HepG2 (cell line): ENCODE data around the gene ADCYAP1R1. TPM values are rescaled to one million over a fixed set of nuclear protein-coding genes. Genes with fewer than 3 reads are reported as not detected.

Experiments used
- ELF3 ChIP-seq: IDR thresholded peaks from 2 replicates; pipeline ENCODE4 v1.6.1; 2016; ENCODE audit warnings: missing genetic modification reagents, missing compliant biosample characterization
- FLYWCH1 ChIP-seq: sonication (generic); formaldehyde crosslinking; IDR thresholded peaks from 2 replicates; pipeline ENCODE4 v1.8.1; 2023; ENCODE audit warnings: mild to moderate bottlenecking, missing genetic modification reagents
- JUNB ChIP-seq: sonication (generic); formaldehyde crosslinking; IDR thresholded peaks from 2 replicates; pipeline ENCODE4 v1.8.0; 2022; ENCODE audit warnings: missing genetic modification reagents, mild to moderate bottlenecking, borderline replicate concordance
- MBNL3 ChIP-seq: fragments of 250-450 bp; sonication (Bioruptor Pico); conservative IDR thresholded peaks from 2 replicates; pipeline ENCODE4 v1.8.0; 2022; ENCODE audit warnings: mild to moderate bottlenecking, inconsistent platforms
- MTF1 ChIP-seq: sonication (generic); formaldehyde crosslinking; IDR thresholded peaks from 2 replicates; pipeline ENCODE4 v1.5.0; 2020; ENCODE audit warnings: missing genetic modification reagents
- RERE ChIP-seq: IDR thresholded peaks from 2 replicates; pipeline ENCODE4 v1.6.1; 2016; ENCODE audit warnings: low read depth, missing genetic modification reagents, missing compliant biosample characterization
- ZBTB49 ChIP-seq: sonication (generic); formaldehyde crosslinking; IDR thresholded peaks from 2 replicates; pipeline ENCODE4 v1.4.0; 2020; ENCODE audit warnings: missing genetic modification reagents, borderline replicate concordance
- ZNF281 ChIP-seq: sonication (generic); formaldehyde crosslinking; IDR thresholded peaks from 2 replicates; pipeline ENCODE4 v1.4.0; 2020; ENCODE audit warnings: missing genetic modification reagents, borderline replicate concordance
- ZNF3 ChIP-seq: IDR thresholded peaks from 2 replicates; pipeline ENCODE4 v1.7.0; 2017; ENCODE audit warnings: inconsistent platforms
- ZNF33A ChIP-seq: sonication (generic); formaldehyde crosslinking; IDR thresholded peaks from 2 replicates; pipeline ENCODE4 v1.5.1; 2020; ENCODE audit warnings: missing genetic modification reagents, mild to moderate bottlenecking, moderate library complexity, borderline replicate concordance
- ZNF574 ChIP-seq: sonication (generic); formaldehyde crosslinking; IDR thresholded peaks from 2 replicates; pipeline ENCODE4 v1.4.0; 2020; ENCODE audit warnings: missing genetic modification reagents
- ZNF7 ChIP-seq: IDR thresholded peaks from 2 replicates; pipeline ENCODE4 v1.6.1; 2016; ENCODE audit warnings: missing biosample characterization, missing genetic modification reagents
- ZNF841 ChIP-seq: sonication (generic); formaldehyde crosslinking; IDR thresholded peaks from 2 replicates; pipeline ENCODE4 v1.8.1; 2023; ENCODE audit warnings: missing genetic modification reagents, borderline replicate concordance
- ZSCAN21 ChIP-seq: sonication (generic); formaldehyde crosslinking; IDR thresholded peaks from 2 replicates; pipeline ENCODE4 v1.8.0; 2022; ENCODE audit warnings: mild to moderate bottlenecking, missing genetic modification reagents, moderate library complexity, borderline replicate concordance
- polyA plus RNA-seq, 8 experiments: library from polyadenylated mRNA; depleted of rRNA in 3 of 8; stranded (reverse) in 7 of 8; unstranded in 1 of 8; fragments of >200 nt; fragmentation: Illumina TruSeq in 4 of 8; extraction: Trizol in 4 of 8; gene quantifications; 2 replicates each; pipeline versions ENCODE4 v1.2.1 to v1.2.3, GENCODE V29; 2011 to 2016; ENCODE audit warnings: low read depth in 4 of 8, missing spikeins in 1 of 8, mixed read lengths in 1 of 8; ENCODE audit not compliant: insufficient read depth in 1 of 8
- total RNA-seq, 5 experiments: library from RNA; depleted of rRNA; stranded (reverse); fragments of >200 nt; fragmentation: Illumina TruSeq; extraction: Trizol; gene quantifications; 2 replicates each; pipeline ENCODE4 v1.2.3, GENCODE V29; 2016; ENCODE audit warnings: low read depth in 1 of 5

Gene ADCYAP1R1
- total and polyA plus RNA-seq, 2 of the 13 experiments (the other 11 are each of a cell fraction or from before 2014, with no cell fraction given): not detected

GRCh38 chr7:31114593-31115343 lies 62.7 kb downstream of the ADCYAP1R1 start (continued):
- TF ChIP-seq RERE (CRISPR knock-in tag) (no peak), ZNF574 (peak; percentile 47; the same call in 1 of the 2 replicates), ZNF33A (CRISPR knock-in tag) (no peak), ELF3 (CRISPR knock-in tag) (0 out of 2 replicates have a peak, but pooled peaks have one; percentile 19), ZNF3 (0 out of 2 replicates have a peak, but pooled peaks have one; percentile 39), ZBTB49 (CRISPR knock-in tag) (peak; percentile 92; the same call in 1 of the 2 replicates), ZNF281 (CRISPR knock-in tag) (peak; percentile 43; the same call in 1 of the 2 replicates), ZNF7 (CRISPR knock-in tag) (peak; percentile 68; the same call in 1 of the 2 replicates), ZSCAN21 (CRISPR knock-in tag) (0 out of 2 replicates have a peak, but pooled peaks have one; percentile 36), FLYWCH1 (CRISPR knock-in tag) (no peak), JUNB (no peak), ZNF841 (0 out of 2 replicates have a peak, but pooled peaks have one; percentile 48), MBNL3 (CRISPR knock-in tag) (no peak), MTF1 (peak; percentile 81; the same call in 1 of the 2 replicates)
